AG04449 (cell line): ENCODE measurements around the gene DNAJB13.
A peak's percentile ranks its signal among the peaks of the same experiment; 100 is the strongest.

Experiments
- CTCF ChIA-PET: fragments of 350-600 bp; formaldehyde crosslinking; extraction: SDS; loops from one replicate; lab custom pipeline; 2021; ENCODE audit warnings: antibody characterized with exemption; lab: Yijun Ruan, JAX
- POLR2A ChIA-PET: fragments of 400-600, 350-600 bp; formaldehyde crosslinking; extraction: SDS; loops from one replicate; lab custom pipeline; 2020; ENCODE audit warnings: antibody characterized with exemption, inconsistent platforms; lab: Yijun Ruan, JAX
- DNase-seq: peaks from one replicate; pipeline ENCODE4 v3.0.0-alpha.2; 2010; ENCODE audit warnings: low read depth, low spot score
- H3K4me3 ChIP-seq: 2 replicates; pipeline ENCODE4 v1.5.1; 2011; ENCODE audit warnings: low read depth, mild to moderate bottlenecking, control low read depth, low read length
- CTCF ChIP-seq: IDR thresholded peaks from one replicate; pipeline ENCODE4 v1.5.1; 2011; ENCODE audit warnings: mild to moderate bottlenecking, moderate library complexity, low read length, control low read depth, inconsistent platforms; ENCODE audit not compliant: insufficient read depth; ENCODE audit errors: missing control alignments

Gene DNAJB13

GRCh38 chr11:73965076-73965763 is 14.4 kb downstream of the DNAJB13 start:
- no peak for DNase-seq
- peak overlapping the region; percentile 13 for H3K4me3 ChIP-seq
- POLR2A ChIA-PET: no interaction called here
- CTCF ChIA-PET: interaction anchor here (0.6 to 9.1 kb wide), 21 partner anchors 10 to 485 kb away, joined by 3 to 105 read pairs (median 6); partner anchors contain the start of genes C2CD3, PPME1 and UCP2
- TF ChIP-seq CTCF: no peak

- CTCF ChIA-PET: interaction anchor here (1.1 to 9.1 kb wide), 3 partner anchors 11 to 37 kb away, joined by 3 to 105 read pairs (median 25); partner anchors contain the start of gene UCP2
- POLR2A ChIA-PET: no interaction called here
- DNase-seq: no peak
- no peak overlapping the region for H3K4me3 ChIP-seq
- no peak for TF ChIP-seq CTCF
These were observed 14.9 kb downstream of the DNAJB13 start for GRCh38 chr11:73965764-73966121.

GRCh38 chr11:73968356-73968966 is 17.6 kb downstream of the DNAJB13 start:
- DNase-seq: no peak
- ChIA-PET POLR2A (no interaction called here), CTCF (interaction anchor here (9.1 kb wide), 1 partner anchor 9 kb away, joined by 105 read pairs; the partner anchor contains the start of gene UCP2)
- no peak overlapping the region for H3K4me3 ChIP-seq
- TF ChIP-seq CTCF: no peak

GRCh38 chr11:73969091-73969490 is 18.3 kb downstream of the DNAJB13 start:
- no peak for TF ChIP-seq CTCF
- DNase-seq: no peak
- H3K4me3 ChIP-seq: no peak overlapping the region
- CTCF ChIA-PET: interaction anchor here (9.1 kb wide), 1 partner anchor 8 kb away, joined by 105 read pairs; the partner anchor contains the start of gene UCP2
- POLR2A ChIA-PET: no interaction called here

- no peak for TF ChIP-seq CTCF
- DNase-seq: no peak
- CTCF ChIA-PET: interaction anchor here (0.8 to 9.1 kb wide), 2 partner anchors 7 to 9 kb away, joined by 3 to 105 read pairs; partner anchors contain the start of gene UCP2
- POLR2A ChIA-PET: no interaction called here
- no peak overlapping the region for H3K4me3 ChIP-seq
These were observed 19.4 kb downstream of the DNAJB13 start for GRCh38 chr11:73969991-73970800.
